Measurements from ENCODE around the gene CD101. TPM values are rescaled to one million over a fixed set of nuclear protein-coding genes. Genes with fewer than 3 reads are reported as not detected.

CD101 gene
- polyA plus RNA-seq, 1 experiment, result 0.02 TPM

DNA sequence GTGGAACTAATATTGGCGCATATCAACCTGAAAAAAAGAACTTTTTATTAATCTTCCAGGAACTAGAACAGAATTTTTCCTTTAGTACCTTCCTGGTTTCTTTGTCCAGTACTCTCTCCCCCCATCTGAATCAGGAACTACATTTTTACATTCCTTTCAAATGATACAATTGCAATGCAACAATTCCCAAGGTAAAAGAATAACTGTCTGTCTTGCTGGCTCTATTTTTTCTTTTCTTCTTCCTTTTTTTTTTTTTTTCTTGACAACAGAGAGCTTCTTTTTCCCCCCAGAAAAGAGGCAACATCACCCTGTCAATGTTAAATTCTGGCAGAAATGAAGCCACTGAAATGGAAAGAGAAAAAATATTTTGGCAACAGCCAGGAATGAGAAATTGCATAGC, 4.5 kb upstream of the CD101 start:
- Histone ChIP-seq H3K4me3 (ENCODE audit: low read depth, low read length) (no peak overlapping the region), H3K27me3 (ENCODE audit: control insufficient read depth, insufficient read depth, low read length) (no peaks in the 10 kb centered on the region), H3K9me3 (ENCODE audit: control insufficient read depth, insufficient read depth, low read length) (no peaks in the 10 kb centered on the region), H3K27ac (ENCODE audit: low read depth, low read length) (no peak overlapping the region)
- ChIA-PET CTCF (no interaction called here), POLR2A (no interaction called here)
- TF ChIP-seq, protein P1, sequence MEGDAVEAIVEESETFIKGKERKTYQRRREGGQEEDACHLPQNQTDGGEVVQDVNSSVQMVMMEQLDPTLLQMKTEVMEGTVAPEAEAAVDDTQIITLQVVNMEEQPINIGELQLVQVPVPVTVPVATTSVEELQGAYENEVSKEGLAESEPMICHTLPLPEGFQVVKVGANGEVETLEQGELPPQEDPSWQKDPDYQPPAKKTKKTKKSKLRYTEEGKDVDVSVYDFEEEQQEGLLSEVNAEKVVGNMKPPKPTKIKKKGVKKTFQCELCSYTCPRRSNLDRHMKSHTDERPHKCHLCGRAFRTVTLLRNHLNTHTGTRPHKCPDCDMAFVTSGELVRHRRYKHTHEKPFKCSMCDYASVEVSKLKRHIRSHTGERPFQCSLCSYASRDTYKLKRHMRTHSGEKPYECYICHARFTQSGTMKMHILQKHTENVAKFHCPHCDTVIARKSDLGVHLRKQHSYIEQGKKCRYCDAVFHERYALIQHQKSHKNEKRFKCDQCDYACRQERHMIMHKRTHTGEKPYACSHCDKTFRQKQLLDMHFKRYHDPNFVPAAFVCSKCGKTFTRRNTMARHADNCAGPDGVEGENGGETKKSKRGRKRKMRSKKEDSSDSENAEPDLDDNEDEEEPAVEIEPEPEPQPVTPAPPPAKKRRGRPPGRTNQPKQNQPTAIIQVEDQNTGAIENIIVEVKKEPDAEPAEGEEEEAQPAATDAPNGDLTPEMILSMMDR (IDR thresholded peaks at IDR 0.05; ENCODE audit: low read depth, low read length), result no peak
- DNase-seq (ENCODE audit: low read depth, low spot score), result no peak

DNA sequence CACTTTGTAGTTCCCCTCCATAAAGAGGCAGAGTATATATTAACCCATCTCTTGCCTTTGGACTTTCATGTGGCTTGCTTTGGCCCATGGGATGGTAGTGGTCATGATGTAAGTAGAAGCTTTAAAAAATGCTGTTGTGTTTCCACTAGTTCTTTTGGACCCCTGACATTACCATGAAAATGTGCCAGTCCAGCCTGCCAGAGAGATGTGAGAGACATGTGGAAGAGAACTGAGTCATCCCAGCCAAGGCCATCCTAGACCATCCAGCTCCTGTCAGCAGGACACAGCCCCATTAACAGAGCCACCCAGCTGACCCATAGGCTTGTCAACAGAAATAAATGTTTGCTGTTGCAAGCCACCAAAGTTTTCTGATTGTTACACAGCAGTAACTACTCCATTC, 3.9 kb upstream of the CD101 start:
- CTCF ChIA-PET, result no interaction called here
- TF ChIP-seq, protein P1 (IDR thresholded peaks at IDR 0.05; ENCODE audit: low read depth, low read length), result no peak
- no peaks in the 10 kb centered on the region for H3K9me3 ChIP-seq (ENCODE audit: control insufficient read depth, insufficient read depth, low read length)
- no peak overlapping the region for H3K27ac ChIP-seq (ENCODE audit: low read depth, low read length)
- no peak overlapping the region for H3K4me3 ChIP-seq (ENCODE audit: low read depth, low read length)
- POLR2A ChIA-PET, result no interaction called here
- no peak for DNase-seq (ENCODE audit: low read depth, low spot score)
- H3K27me3 ChIP-seq (ENCODE audit: control insufficient read depth, insufficient read depth, low read length), result no peaks in the 10 kb centered on the region

DNA sequence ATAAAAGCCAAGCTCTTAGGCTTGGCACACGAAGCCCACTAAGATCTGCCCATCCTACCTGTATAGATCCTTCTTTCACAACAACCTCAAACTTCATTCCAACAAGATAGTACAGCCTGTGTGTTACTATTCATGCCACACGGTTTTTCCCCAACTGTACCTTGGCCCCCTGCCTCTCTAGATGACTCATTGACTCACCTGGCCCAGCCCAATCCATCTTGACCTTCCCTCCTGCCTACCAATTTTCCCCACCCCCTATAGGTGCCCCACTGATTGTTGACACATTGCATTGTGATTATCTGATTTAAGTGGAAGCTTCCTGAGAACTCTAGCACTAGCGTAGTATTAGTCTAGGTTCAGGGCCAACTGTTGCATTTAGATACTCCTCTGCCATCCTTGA, 2.0 kb upstream of the CD101 start:
- no peak for DNase-seq (ENCODE audit: low read depth, low spot score)
- no peak overlapping the region for H3K4me3 ChIP-seq (ENCODE audit: low read depth, low read length)
- no peak overlapping the region for H3K27ac ChIP-seq (ENCODE audit: low read depth, low read length)
- TF ChIP-seq, protein P1 (IDR thresholded peaks at IDR 0.05; ENCODE audit: low read depth, low read length), result no peak
- H3K9me3 ChIP-seq (ENCODE audit: control insufficient read depth, insufficient read depth, low read length), result no peaks in the 10 kb centered on the region
- no peaks in the 10 kb centered on the region for H3K27me3 ChIP-seq (ENCODE audit: control insufficient read depth, insufficient read depth, low read length)
- POLR2A ChIA-PET, result no interaction called here
- CTCF ChIA-PET, result no interaction called here

DNA sequence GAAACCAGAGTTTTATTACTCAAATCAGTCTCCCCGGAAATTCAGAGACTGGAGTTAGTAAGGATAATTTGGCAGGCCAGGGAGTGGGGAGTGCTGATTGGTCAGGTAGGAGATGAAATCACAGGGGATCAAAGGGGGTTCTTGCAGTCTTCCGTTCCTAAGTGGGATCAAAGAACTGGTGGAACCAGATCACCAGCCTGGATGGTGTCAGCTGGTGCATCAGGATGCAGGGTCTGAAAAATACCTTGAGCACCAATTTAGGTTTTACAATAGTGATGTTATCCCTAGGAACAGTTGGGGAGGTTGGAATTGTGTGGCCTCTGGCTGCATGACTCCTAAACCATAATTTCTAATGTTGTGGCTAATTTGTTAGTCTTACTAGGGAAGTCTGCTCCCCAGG, 1.4 kb upstream of the CD101 start:
- Histone ChIP-seq H3K9me3 (ENCODE audit: control insufficient read depth, insufficient read depth, low read length) (no peaks in the 10 kb centered on the region), H3K4me3 (ENCODE audit: low read depth, low read length) (no peak overlapping the region), H3K27ac (ENCODE audit: low read depth, low read length) (no peak overlapping the region), H3K27me3 (ENCODE audit: control insufficient read depth, insufficient read depth, low read length) (no peaks in the 10 kb centered on the region)
- CTCF ChIA-PET, result no interaction called here
- TF ChIP-seq, protein P1 (IDR thresholded peaks at IDR 0.05; ENCODE audit: low read depth, low read length), result no peak
- POLR2A ChIA-PET, result no interaction called here
- DNase-seq (ENCODE audit: low read depth, low spot score), result no peak

- H3K4me3 ChIP-seq (ENCODE audit: low read depth, low read length), result no peak overlapping the region
- no peaks in the 10 kb centered on the region for H3K27me3 ChIP-seq (ENCODE audit: control insufficient read depth, insufficient read depth, low read length)
- CTCF ChIA-PET, result no interaction called here
- no peak for DNase-seq (ENCODE audit: low read depth, low spot score)
- no peaks in the 10 kb centered on the region for H3K9me3 ChIP-seq (ENCODE audit: control insufficient read depth, insufficient read depth, low read length)
- TF ChIP-seq, protein P1 (IDR thresholded peaks at IDR 0.05; ENCODE audit: low read depth, low read length), result no peak
- POLR2A ChIA-PET, result no interaction called here
- H3K27ac ChIP-seq (ENCODE audit: low read depth, low read length), result no peak overlapping the region
Measured at GRCh38 chr1:117003223-117003875, 1.8 kb downstream of the CD101 start.
